Neuronal stem cell (in vitro differentiated cells): ENCODE data around the gene LYRM4.

Experiments used
- DNase-seq: peaks from one replicate; pipeline ENCODE4 v3.0.0-alpha.2; 2013; ENCODE audit warnings: low spot score
- H2AFZ ChIP-seq: one replicate; pipeline ENCODE4 v1.6.1; 2013; ENCODE audit warnings: mild to moderate bottlenecking, low read length, inconsistent platforms
- H2AK5ac ChIP-seq: 2 replicates; pipeline ENCODE4 v1.6.1; 2013; ENCODE audit warnings: low read depth, mild to moderate bottlenecking, inconsistent platforms, low read length, moderate library complexity, mixed read lengths
- H2BK120ac ChIP-seq: 2 replicates; pipeline ENCODE4 v1.6.1; 2013; ENCODE audit warnings: low read depth, mild to moderate bottlenecking, inconsistent platforms, low read length, moderate library complexity, mixed read lengths
- H2BK12ac ChIP-seq: one replicate; pipeline ENCODE4 v1.6.1; 2013; ENCODE audit warnings: low read length, inconsistent platforms
- H2BK15ac ChIP-seq: 2 replicates; pipeline ENCODE4 v1.6.1; 2013; ENCODE audit warnings: mild to moderate bottlenecking, low read length, inconsistent platforms, mixed read lengths
- H2BK5ac ChIP-seq: one replicate; pipeline ENCODE4 v1.6.1; 2013; ENCODE audit warnings: inconsistent platforms, mild to moderate bottlenecking, low read length, moderate library complexity
- H3K14ac ChIP-seq: one replicate; pipeline ENCODE4 v1.6.1; 2013; ENCODE audit warnings: low read length, inconsistent platforms
- H3K18ac ChIP-seq: 2 replicates; pipeline ENCODE4 v1.6.1; 2013; ENCODE audit warnings: low read length, inconsistent platforms
- H3K23ac ChIP-seq: 2 replicates; pipeline ENCODE4 v1.6.1; 2013; ENCODE audit warnings: low read depth, mild to moderate bottlenecking, mixed read lengths, low read length, inconsistent platforms; ENCODE audit not compliant: poor library complexity
- H3K27ac ChIP-seq: replicated peaks from 3 replicates; pipeline ENCODE4 v1.5.1; 2013; ENCODE audit warnings: low read length, inconsistent platforms
- H3K27me3 ChIP-seq, 3 experiments: 2 replicates each; pipeline ENCODE4 v1.6.1; 2013; ENCODE audit warnings: low read length in 3 of 3, mild to moderate bottlenecking in 2 of 3, inconsistent platforms in 1 of 3, low read depth in 1 of 3, mixed read lengths in 1 of 3, moderate library complexity in 1 of 3; ENCODE audit not compliant: control insufficient read depth in 3 of 3, insufficient read depth in 3 of 3
- H3K36me3 ChIP-seq, 2 donors: replicated peaks in 1 of 2; 2 replicates each; pipeline ENCODE4 v1.6.1; 2013; ENCODE audit warnings: low read length in 2 of 2; ENCODE audit not compliant: control insufficient read depth in 2 of 2, insufficient read depth in 2 of 2
- H3K4ac ChIP-seq: 2 replicates; pipeline ENCODE4 v1.6.1; 2013; ENCODE audit warnings: inconsistent platforms, mild to moderate bottlenecking, low read length, moderate library complexity
- H3K4me1 ChIP-seq, 2 donors: 1 replicate in 1 of 2; 2 replicates in 1 of 2; pipeline ENCODE4 v1.6.1; 2013; ENCODE audit warnings: low read length in 2 of 2, low read depth in 1 of 2; ENCODE audit not compliant: control insufficient read depth in 2 of 2, insufficient read depth in 1 of 2
- H3K4me2 ChIP-seq: one replicate; pipeline ENCODE4 v1.6.1; 2013; ENCODE audit warnings: mild to moderate bottlenecking, low read length, inconsistent platforms; ENCODE audit not compliant: insufficient read depth, poor library complexity, severe bottlenecking
- H3K4me3 ChIP-seq, 2 donors: 2 replicates each; pipeline ENCODE4 v1.5.1; 2013; ENCODE audit warnings: low read length in 2 of 2, mild to moderate bottlenecking in 2 of 2, inconsistent platforms in 1 of 2, moderate library complexity in 1 of 2
- H3K79me1 ChIP-seq: one replicate; pipeline ENCODE4 v1.6.1; 2013; ENCODE audit warnings: low read depth, mild to moderate bottlenecking, inconsistent platforms, low read length, moderate library complexity
- H3K9ac ChIP-seq: one replicate; pipeline ENCODE4 v1.6.1; 2013; ENCODE audit warnings: mild to moderate bottlenecking, low read depth, low read length, inconsistent platforms; ENCODE audit not compliant: poor library complexity
- H3K9me3 ChIP-seq, 2 donors: replicated peaks in 1 of 2; 2 replicates each; pipeline versions ENCODE3 to v1.6.1; 2013; ENCODE audit warnings: low read length in 2 of 2, mild to moderate bottlenecking in 2 of 2, inconsistent platforms in 1 of 2, low read depth in 1 of 2, mixed read lengths in 1 of 2, moderate library complexity in 1 of 2; ENCODE audit not compliant: control insufficient read depth in 2 of 2, insufficient read depth in 1 of 2
- H4K8ac ChIP-seq: one replicate; pipeline ENCODE4 v1.6.1; 2013; ENCODE audit warnings: low read depth, mild to moderate bottlenecking, inconsistent platforms, low read length, moderate library complexity
- H4K91ac ChIP-seq: one replicate; pipeline ENCODE4 v1.6.1; 2013; ENCODE audit warnings: low read length, low read depth, mild to moderate bottlenecking, inconsistent platforms; ENCODE audit not compliant: poor library complexity
- WGBS, 2 donors: extraction: QIAGEN DNeasy Blood & Tissue Kit; methylation state at CpG; one replicate each; pipeline ENCODE4 v1.1.7; 2013; ENCODE audit warnings: missing lambda C conversion rate in 2 of 2, mixed read lengths in 1 of 2; ENCODE audit not compliant: insufficient read length in 2 of 2, insufficient replicate concordance in 1 of 2; ENCODE audit errors: extremely low coverage in 2 of 2; 5-methylcytosine and 5-hydroxymethylcytosine counted together

Gene LYRM4

GRCh38 chr6:5158180-5158579 is 102.6 kb downstream of the LYRM4 start:
- Histone ChIP-seq H3K4me3 (no peak overlapping the region), H3K36me3 (no peaks in the 10 kb centered on the region), H2BK120ac (no peak overlapping the region), H2AK5ac (no peak overlapping the region), H3K4me1 (peaks cover 4 to 24% of the 10 kb centered on the region in 2 donors), H4K91ac (no peak overlapping the region), H3K79me1 (no peaks in the 10 kb centered on the region), H3K4me2 (no peak overlapping the region), H3K23ac (no peak overlapping the region), H3K18ac (no peak overlapping the region), H2AFZ (no peak overlapping the region), H2BK12ac (no peak overlapping the region), H2BK5ac (no peak overlapping the region), H3K14ac (no peak overlapping the region), H3K4ac (no peak overlapping the region), H2BK15ac (no peak overlapping the region), H3K9me3 (no peaks in the 10 kb centered on the region), H3K27me3 (no peaks in the 10 kb centered on the region), H3K27ac (no peak overlapping the region), H3K9ac (no peak overlapping the region), H4K8ac (no peak overlapping the region)
- WGBS, 2 donors, result no CpG with 5 or more reads among the region's 3 CpGs
- no peak for DNase-seq

DNA sequence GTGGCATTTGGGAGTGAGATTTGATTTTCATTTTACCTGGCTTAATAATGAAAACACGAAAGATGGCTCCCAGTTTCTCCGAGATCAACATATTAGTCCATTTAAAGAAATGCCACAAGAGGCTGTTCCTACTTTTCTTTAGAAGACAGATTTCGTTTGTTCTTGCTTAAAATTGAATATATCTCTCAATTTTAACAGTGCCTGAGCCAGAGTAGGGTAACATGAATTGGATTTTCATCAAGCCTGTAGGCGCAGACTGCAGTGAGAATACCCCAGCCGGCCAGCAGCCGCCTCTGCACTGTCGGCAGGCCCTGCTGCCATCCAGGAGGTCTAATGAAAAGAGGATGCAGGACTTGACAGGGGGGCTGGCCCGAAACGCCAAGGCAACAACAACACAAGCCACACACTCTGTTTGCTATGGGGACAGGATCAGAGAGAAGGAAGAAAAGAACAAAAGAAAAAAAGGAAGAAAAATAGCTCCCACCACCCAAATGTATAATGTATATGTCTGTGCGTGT is 103.1 kb downstream of the LYRM4 start:
- no peak overlapping the region for H2BK5ac ChIP-seq
- no peak overlapping the region for H2BK12ac ChIP-seq
- DNase-seq, result no peak
- peak overlapping the region; percentile 68 for H2AFZ ChIP-seq
- H3K9ac ChIP-seq, result no peak overlapping the region
- H3K4me1 ChIP-seq, result peaks cover 4 to 25% of the 10 kb centered on the region in 2 donors
- H3K18ac ChIP-seq, result no peak overlapping the region
- H3K79me1 ChIP-seq, result no peaks in the 10 kb centered on the region
- no peak overlapping the region for H3K4me3 ChIP-seq
- no peak overlapping the region for H4K91ac ChIP-seq
- no peak overlapping the region for H2BK120ac ChIP-seq
- H4K8ac ChIP-seq, result no peak overlapping the region
- no peak overlapping the region for H3K4ac ChIP-seq
- H3K9me3 ChIP-seq, result no peaks in the 10 kb centered on the region
- H3K27ac ChIP-seq, result no peak overlapping the region
- no peak overlapping the region for H3K4me2 ChIP-seq
- no peak overlapping the region for H2BK15ac ChIP-seq
- H3K23ac ChIP-seq, result no peak overlapping the region
- H3K27me3 ChIP-seq, result no peaks in the 10 kb centered on the region
- no peaks in the 10 kb centered on the region for H3K36me3 ChIP-seq
- no peak overlapping the region for H3K14ac ChIP-seq
- H2AK5ac ChIP-seq, result no peak overlapping the region
- no CpG with 5 or more reads among the region's 10 CpGs for WGBS, 2 donors

DNA sequence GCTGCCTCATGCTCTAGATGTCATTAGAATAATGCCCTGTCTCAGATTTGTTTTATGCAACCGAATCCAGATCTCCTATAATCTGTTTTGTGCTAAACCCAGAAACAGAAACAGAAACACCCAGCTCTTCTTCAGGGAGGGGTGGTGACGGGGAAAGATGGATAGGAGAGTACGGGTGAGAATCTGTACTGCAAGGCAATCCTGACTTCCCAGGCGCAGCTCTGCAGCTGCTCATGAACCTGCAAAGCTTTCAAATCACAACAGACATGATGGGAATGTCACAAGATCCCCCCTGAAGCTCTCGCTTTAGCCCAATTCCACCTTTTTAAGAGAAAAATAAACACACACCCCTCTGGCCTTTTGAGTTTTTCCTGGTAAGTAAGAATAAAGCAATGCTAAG is 104.1 kb downstream of the LYRM4 start:
- no peaks in the 10 kb centered on the region for H3K79me1 ChIP-seq
- peak overlapping the region; percentile 14 for H2AFZ ChIP-seq
- no peak overlapping the region for H3K9ac ChIP-seq
- H3K4ac ChIP-seq, result no peak overlapping the region
- WGBS, 2 donors, result no CpG with 5 or more reads among the region's 5 CpGs
- no peak overlapping the region for H3K27ac ChIP-seq
- H3K4me3 ChIP-seq, result no peak overlapping the region
- no peaks in the 10 kb centered on the region for H3K36me3 ChIP-seq
- H4K8ac ChIP-seq, result no peak overlapping the region
- no peak overlapping the region for H4K91ac ChIP-seq
- H3K4me2 ChIP-seq, result no peak overlapping the region
- no peak overlapping the region for H3K18ac ChIP-seq
- H2AK5ac ChIP-seq, result no peak overlapping the region
- H3K14ac ChIP-seq, result no peak overlapping the region
- H3K4me1 ChIP-seq, result peaks cover 6 to 34% of the 10 kb centered on the region in 2 donors
- DNase-seq, result no peak
- H3K27me3 ChIP-seq, result no peaks in the 10 kb centered on the region
- no peaks in the 10 kb centered on the region for H3K9me3 ChIP-seq
- H2BK5ac ChIP-seq, result no peak overlapping the region
- no peak overlapping the region for H3K23ac ChIP-seq
- no peak overlapping the region for H2BK120ac ChIP-seq
- H2BK15ac ChIP-seq, result no peak overlapping the region
- H2BK12ac ChIP-seq, result no peak overlapping the region

DNA sequence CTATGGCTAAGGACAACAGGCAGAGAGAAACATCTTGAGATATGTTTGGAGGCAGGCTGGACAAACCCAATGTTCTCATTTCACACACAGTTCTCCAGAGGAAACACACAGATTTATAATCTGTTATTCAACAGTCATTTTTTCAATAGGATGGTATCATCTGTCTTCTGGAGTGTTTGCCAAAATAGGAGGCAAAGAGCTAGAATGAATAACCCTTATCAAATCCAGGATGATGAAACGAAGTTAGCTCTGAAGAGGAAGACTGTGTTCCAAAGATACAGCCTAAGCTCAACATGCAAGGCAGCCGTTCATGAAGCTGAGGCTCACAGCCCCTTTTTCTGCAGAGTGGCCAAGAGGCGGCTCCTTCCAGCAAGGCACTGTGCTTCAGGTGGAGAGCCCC is 104.8 kb downstream of the LYRM4 start:
- no peak overlapping the region for H3K4me2 ChIP-seq
- H3K79me1 ChIP-seq, result no peaks in the 10 kb centered on the region
- no peak overlapping the region for H2BK5ac ChIP-seq
- no peak for DNase-seq
- no peaks in the 10 kb centered on the region for H3K9me3 ChIP-seq
- no peaks in the 10 kb centered on the region for H3K36me3 ChIP-seq
- no peak overlapping the region for H3K9ac ChIP-seq
- no peaks in the 10 kb centered on the region for H3K27me3 ChIP-seq
- H2BK120ac ChIP-seq, result no peak overlapping the region
- no peak overlapping the region for H2BK15ac ChIP-seq
- no peak overlapping the region for H2BK12ac ChIP-seq
- no peak overlapping the region for H3K4me3 ChIP-seq
- peak overlapping the region; percentile 48 for H3K18ac ChIP-seq
- no peak overlapping the region for H2AK5ac ChIP-seq
- no peak overlapping the region for H2AFZ ChIP-seq
- no CpG with 5 or more reads among the region's 3 CpGs for WGBS, 2 donors
- no peak overlapping the region for H4K8ac ChIP-seq
- no peak overlapping the region for H3K4ac ChIP-seq
- no peak overlapping the region for H3K14ac ChIP-seq
- no peak overlapping the region for H4K91ac ChIP-seq
- H3K27ac ChIP-seq, result no peak overlapping the region
- H3K4me1 ChIP-seq, result peaks cover 6 to 34% of the 10 kb centered on the region in 2 donors
- no peak overlapping the region for H3K23ac ChIP-seq
